Activated CD8-positive, alpha-beta memory T cell treated with anti-CD3 and anti-CD28 coated beads, Interleukin-2, amount 50 U/mL, for 24 hours (primary cell): ENCODE results near the gene ZGPAT.
"Not testable (repeated sequence)": the region's sequence is repeated elsewhere in the genome, so short reads cannot be mapped to it uniquely, and the experiment has no call there.

Experiments
- DNase-seq: peaks from one replicate; pipeline ENCODE4 v3.0.0-alpha.2; 2020; ENCODE audit errors: extremely low read depth

ZGPAT gene

DNA sequence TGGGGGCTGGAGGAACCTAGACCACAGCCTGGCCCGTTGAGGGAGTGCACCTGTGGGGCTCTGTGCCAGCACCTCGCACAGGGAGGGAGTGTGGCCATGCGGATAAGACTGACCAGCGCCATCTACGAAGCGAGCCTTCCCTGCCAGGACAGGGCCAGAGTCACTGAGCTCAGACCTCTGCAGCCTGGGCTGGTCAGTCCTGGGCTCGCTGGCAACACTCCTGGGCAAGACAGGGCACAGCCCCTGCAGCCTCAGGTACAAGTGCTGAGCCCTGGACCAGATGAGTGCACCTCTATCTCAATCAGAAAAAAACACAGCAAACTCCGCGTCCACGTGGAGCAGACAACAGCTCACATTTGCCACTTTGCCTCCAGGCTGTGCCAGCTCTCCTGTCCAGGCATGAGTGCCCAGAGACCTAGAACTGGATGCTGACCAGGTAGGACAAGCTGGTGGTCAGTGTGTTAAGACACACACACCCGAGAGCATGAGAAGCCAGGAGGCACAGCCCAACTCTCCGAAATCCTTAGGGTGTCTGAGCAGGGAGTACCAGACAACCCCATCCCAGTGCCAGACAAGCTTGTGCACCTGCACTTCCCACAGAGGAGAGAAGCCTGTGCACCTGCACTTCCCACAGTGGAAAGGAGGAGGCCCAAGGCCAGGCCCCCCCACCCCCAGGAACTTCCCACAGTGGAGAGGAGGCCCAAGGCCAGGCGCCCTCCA lies 4.9 kb upstream of the ZGPAT start:
- no peak for DNase-seq

DNA sequence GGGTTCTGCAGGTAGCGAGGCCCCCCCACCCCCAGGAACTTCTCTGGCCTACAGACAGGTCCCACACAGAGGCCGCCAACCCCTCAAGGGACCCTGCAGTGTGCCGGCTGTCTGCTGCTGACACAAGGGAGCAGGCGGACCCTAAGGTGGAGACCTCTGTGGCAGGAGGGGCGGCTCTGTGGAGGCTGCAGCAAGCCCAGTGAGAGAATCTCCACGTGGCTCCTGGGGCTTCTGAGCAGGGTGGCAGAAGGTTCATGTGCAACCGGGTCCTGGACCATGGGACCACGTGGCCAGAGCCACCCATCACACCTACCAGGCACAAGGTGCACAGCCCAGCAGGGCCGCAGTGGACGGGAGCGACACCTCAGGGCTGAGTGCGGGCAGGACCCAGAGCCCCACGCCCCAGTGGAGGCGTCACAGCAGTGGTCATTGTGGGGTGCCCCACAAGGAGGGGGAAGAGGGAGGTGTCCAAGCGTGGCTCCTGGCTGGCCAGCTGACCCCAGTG lies 4.3 kb upstream of the ZGPAT start:
- DNase-seq, result no peak

DNA sequence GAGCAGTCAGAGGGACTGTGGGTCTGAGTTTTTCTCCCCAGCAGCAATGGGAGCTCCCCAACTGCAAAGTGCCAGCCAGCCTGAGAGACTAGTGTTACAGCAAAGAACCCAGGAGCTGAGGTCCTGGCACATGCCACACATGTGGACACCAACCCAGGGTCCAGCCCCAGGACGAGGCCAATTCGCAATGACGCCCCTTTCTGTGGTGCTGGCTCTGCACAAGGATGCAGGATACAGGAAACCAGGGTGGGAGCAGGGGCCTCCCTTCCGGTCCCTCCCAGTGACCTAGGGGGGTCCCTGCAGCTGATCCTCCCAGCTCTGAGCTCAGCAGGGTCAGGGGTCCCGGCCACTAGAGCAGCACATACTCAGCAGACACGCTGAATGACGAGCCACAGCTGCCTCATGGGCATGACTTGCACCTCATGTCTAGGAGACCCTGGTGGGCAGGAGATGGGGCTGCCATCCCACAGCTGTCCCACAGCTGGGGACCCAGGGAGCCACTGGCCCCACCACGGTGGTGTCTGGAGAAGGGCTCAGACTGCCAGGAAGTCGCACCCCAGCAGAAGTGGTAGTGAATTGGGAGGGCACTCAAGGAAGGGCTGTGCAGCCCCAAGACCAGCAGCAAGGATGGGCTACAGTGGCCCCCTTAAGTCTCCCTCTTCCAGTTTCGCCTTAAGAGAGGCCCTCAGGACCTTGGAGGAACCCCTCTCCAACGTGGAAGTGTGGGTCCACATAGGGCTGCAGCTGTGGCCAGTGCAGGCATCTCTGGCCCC lies 3.7 kb upstream of the ZGPAT start:
- no peak for DNase-seq

DNA sequence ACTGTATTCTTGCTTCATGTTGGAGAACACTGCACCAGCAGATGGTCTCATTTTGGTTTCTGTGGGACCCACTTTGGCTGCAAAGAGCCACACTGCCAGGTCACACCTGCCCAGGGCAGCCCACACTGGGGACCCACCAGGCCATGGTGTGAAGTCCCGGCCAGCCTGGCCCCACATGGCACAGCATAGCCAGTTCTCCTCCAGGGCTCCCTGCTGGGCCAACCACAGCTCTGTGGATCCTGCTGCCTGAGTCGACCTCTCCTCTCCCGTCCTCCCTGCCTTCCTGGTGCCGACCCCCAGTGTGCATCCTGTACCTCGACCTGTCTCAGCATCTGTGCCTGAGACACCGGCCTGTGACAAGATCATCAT lies 3.1 kb upstream of the ZGPAT start:
- no peak for DNase-seq

DNA sequence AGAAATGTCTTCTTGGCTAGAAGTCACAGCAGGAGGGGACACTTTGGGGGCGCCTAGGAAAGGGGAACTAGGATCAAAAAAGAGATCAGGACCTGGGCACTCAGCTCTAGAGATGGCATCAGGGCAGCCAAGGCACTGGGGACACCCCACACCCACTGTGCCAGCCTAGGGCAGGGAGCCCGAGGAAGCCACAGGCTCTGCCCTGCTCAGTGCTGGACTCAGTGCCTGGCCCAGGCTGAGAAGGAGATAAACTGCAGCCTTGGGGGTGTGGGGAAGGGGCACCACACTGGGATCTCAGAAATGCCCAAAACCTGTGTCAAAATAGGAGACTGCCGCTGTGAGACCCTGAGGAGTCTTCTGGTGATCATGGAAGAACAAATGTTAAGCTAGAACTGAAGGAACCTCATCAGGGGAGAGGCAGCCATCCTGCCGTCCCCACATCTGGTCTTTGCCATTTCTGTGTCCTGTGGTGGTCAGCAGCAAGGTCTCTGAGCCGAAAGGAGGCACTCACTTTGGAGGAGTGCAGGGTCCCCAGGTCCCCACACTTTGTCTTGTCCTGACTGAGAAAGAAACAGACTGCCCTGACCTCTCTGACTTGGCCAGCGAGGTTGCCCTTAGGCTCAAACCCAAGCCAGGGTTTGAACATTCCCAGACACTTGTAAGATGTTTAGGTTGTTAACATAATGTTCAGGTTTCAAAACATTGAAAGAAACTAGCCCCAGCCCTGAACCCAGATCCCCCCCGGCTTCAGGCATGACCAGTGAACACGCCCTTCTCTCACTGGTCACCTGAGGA lies 2.4 kb upstream of the ZGPAT start:
- no peak for DNase-seq

DNA sequence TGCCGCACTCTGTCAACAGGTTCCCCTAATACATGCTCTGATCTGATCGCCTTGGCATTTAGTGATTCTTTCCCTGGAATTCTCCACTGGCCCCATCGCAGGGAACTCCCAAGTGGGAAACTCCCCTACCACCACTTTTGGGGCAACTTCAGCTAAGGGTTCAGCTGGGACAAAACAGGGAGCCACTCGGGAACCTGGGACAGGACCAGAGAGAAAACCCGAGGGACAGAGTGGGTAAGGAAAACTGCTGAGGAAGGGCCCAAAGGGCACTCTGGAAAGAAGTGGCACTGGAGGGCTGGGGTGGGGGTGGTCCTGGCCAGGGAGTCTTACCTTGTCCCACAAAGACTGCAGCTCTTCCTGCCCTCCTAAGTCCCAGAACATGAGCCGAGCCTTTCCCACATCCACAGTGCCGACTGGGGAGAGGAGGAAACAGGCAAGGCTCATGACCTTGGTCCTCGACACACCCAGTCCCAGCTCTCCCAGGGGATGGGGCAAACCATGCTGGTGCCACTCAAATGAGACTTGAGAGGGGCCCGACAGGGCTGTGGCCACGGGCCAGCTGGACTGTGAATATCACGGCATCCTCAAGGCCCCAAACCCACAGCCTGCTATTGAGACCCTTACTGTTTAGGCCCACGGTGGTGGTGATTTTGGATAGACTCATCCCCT lies 1.7 kb upstream of the ZGPAT start:
- DNase-seq, result no peak

DNA sequence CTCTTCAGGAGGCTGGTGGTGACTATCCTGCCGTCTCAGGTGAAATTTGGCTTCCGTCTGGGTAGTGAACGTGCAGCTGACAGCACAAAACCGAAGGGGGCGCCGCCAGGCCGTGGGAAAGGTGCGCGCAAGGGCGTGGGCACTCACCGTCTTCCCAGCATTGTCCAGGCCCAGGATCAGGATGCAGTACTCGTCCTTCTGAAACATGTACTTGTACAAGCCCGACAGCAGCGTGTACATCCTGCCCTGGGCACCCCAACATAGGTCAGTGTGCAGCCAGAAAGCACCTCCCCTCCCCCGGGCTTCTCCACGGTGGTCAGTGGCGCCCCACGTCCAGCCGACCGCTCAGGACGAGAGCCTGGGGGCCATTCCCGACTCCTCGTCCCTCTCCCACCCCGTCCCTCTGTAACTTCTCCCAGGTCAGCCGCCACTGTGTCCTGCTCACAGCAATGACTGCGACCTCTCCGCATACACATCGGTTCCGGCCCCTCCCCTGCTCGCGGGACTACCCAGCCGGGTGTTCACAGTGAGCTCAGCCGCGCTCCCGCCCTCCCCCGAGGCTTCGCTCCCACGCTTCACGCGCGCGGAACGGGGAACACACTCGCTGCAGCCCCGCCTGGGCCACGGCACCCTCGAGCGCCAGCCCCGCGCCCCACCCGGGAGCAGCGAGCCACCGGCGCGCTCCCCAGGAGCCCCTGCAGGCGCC lies 834 bp upstream of the ZGPAT start:
- no peak for DNase-seq

DNA sequence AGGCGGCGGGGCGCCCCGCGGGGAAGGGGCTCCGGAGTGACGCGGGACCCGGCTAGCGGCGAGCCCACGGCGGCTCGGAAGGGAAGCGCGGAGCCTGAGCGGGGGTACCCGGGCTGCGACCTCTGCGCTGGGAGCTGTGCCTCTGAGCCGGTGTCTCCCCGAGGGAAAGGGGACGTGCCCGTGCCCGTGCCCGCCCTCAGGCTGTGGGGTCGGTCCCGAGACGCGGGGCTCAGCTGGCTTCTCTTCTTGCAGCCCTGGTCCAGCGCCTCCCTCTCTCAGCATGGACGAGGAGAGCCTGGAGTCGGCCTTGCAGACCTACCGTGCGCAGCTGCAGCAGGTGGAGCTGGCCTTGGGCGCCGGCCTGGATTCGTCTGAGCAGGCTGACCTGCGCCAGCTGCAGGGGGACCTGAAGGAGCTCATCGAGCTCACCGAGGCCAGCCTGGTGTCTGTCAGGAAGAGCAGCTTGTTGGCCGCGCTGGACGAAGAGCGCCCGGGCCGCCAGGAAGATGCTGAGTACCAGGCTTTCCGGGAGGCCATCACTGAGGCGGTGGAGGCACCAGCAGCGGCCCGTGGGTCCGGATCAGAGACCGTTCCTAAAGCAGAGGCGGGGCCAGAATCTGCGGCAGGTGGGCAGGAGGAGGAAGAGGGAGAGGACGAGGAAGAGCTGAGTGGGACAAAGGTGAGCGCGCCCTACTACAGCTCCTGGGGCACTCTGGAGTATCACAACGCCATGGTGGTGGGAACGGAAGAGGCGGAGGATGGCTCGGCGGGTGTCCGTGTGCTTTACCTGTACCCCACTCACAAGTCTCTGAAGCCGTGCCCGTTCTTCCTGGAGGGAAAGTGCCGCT lies 686 bp downstream of the ZGPAT start:
- DNase-seq, result no peak

DNA sequence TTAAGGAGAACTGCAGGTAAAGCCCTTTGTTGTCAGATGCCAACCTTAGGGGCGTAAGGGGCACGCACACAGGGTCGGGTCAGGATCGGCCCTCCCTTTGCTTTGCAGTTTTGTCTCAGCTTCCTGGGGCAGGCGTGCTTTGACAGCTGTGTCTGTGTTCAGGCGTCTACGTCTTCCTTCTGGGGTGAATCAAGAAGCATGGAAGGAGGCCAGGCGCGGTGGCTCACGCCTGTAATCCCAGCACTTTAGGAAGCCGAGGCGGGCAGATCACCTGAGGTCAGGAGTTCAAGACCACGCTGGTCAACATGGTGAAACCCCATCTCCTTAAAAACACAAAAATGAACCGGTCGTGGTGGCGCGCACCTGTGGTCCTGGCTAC lies 1.3 kb downstream of the ZGPAT start:
- no peak for DNase-seq

DNA sequence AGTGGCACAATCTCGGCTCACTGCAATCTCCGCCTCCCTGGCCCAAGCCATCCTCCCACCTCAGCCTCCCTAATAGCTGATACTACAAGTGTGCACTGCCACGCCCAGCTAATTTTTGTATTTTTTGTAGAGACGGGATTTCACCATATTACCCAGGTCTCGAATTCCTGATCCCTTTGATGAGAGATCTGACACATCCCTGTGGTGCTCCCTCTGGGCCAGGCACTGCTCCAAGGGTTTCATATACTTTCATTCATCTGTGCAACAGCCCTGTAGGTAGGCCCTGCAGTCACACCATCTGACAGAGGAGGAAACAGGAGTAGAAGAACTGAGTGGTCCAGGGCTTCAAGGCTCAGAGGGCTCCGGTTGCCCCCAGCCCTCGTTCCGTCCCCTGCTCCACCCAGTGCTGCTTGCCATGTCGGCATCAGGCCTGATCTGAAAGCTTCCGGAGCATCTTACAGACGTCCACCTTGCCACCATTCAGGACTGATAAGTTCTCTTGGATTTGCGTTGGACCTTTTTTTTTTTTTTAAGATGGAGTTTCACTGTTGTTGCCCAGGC lies 3.3 kb downstream of the ZGPAT start:
- no peak for DNase-seq

DNA sequence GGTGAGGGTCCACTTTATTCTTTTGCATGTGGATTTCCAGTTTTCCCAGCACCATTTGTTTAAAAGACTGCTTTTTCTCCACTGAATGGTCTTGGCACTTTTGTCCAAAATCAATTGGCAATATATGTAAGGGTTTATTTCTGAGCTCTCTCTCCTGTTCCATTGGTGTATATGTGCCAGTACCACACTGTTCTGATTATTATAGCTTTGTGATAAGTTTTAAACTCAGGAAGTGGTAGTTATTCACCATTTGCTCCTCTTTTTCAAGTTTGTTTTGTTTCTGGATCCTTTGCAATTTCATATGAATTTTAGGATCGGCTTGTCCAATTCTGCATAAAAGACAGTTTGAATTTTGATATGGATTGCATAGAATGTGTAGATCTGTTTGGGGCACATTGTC lies 4.4 kb downstream of the ZGPAT start:
- DNase-seq, result no peak

DNA sequence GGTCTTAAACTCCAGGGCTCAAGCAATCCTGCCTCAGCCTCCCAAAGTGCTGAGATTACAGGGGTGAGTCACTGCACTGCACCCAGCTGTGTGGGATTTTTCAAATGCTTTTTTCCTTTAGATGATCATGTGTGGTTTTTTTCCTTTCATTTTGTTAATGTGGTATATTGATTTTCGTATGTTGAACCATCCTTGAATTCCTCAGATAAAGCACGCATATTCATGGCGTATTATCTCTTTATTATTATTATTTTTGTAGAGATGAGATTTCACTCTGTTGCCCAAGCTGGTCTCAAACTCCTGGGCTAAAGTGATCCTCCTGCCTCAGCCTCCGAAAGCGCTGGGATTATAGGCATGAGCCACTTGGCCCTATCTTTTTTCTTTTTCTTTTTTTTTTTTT lies 7.0 kb downstream of the ZGPAT start:
- DNase-seq, result no peak

DNA sequence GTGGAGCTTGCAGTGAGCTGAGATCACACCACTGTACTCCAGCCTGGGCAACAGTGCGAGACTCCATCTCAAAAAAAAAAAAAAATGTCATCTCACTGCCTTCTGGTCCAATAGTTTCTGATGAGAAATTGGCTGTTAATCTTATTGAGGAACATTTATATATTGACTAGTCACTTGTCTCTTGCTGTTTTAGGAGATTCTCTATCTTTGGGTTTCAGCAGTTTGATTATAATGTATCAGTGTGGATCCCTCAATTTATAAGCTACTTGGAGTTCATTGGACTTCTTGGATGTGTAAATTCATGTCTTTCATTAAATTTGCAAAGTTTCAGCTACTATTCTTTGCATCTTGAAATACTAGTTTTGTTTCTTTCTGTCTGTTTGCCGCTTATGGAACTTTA lies 11.2 kb downstream of the ZGPAT start:
- DNase-seq, result no peak

DNA sequence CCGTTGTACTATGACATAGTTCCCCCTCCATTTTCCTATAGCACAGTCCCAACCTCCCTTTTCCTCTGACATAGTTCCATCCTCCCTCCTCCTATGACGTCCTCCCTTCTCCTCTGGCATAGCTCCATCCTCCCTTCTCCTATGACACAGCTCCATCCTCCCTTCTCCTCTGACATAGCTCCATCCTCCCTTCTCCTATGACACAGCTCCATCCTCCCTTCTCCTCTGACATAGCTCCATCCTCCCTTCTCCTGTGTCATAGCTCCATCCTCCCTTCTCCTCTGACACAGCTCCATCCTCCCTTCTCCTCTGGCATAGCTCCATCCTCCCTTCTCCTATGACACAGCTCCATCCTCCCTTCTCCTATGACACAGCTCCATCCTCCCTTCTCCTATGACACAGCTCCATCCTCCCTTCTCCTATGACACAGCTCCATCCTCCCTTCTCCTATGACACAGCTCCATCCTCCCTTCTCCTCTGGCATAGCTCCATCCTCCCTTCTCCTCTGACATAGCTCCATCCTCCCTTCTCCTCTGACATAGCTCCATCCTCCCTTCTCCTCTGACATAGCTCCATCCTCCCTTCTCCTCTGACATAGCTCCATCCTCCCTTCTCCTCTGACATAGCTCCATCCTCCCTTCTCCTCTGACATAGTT lies 15.3 kb downstream of the ZGPAT start:
- not testable (repeated sequence) for DNase-seq

DNA sequence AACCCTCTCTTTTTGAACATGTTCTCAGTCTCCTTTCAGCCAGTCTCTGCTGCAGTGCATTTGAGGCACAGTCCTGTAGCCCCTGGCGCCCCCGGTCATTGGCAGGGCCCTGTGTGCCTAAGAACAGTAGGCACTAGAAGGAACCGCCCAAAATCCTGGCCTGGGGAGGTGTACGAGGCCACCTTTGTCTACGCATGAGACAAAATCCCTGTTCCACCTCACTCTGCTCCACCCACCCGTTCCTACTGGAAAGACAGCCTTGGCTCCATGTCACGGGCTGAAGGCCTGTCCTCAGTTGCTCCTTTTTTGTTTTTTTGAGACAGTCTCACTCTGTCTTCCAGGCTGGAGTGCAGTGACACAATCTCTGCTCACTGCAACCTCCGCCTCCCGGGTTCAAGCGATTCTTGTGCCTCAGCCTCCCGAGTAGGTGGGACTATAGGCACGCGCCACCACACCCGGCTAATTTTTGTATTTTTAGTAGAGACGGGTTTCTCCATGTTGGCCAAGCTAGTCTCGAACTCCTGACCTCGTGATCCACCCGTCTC lies 22.4 kb downstream of the ZGPAT start:
- not testable (repeated sequence) for DNase-seq

DNA sequence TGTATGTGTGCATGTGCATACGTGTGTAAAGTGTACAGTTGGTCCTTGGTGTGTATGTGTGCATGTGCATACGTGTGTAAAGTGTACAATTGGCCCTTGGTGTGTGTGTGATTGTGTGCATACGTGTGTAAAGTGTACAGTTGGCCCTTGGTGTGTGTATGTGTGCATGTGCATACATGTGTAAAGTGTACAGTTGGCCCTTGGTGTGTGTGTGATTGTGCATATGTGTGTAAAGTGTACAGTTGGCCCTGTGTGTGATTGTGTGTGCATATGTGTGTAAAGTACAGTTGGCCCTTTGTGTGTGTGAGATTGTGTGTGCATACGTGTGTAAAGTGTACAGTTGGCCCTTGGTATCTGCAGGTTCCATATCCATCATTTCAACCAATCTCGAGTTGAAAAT lies 23.6 kb downstream of the ZGPAT start:
- no peak for DNase-seq

DNA sequence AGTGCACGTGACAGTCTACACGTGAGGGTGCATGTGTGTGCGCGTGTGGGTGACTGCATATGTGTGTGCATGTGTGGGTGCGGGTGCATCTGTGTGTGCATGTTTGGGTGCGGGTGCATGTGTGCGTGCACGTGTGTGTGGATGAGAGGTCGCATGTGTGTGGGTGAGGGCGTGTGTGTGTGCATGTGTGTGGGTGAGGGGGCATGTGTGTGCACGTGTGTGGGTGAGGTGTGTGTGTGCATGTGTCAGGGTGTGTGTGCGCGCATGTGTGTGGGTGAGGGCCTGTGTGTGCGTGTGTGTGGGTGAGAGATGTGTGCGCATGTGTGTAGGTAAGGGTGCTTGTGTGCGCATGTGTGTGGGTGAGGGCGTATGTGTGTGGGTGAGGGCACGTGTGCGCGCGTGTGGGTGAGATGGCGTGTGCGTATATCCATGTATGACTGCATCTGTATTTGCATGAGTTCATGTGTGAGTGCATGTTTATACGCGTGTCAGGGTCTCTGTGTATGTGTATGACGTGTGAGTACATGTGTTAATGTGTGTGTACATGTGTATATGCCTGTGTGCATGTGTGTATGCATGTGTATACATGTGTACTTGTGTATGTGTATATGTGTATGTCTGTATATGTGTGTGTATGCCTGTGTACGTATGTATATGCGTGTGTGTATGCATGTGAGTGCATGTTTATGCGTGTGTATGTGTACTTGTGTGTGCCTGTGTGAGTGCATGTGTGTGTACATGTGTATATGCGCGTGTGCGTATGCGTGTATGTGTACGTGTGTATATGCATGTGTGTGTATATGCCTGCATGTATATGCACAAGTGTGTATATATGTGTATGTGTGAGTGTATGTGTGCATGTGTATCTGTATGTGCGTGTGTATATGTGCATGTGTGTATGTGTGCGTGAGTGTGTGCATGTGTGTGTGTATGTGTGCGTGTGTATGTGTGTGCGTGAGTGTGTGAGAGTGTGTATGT lies 24.6 kb downstream of the ZGPAT start:
- no peak for DNase-seq

DNA sequence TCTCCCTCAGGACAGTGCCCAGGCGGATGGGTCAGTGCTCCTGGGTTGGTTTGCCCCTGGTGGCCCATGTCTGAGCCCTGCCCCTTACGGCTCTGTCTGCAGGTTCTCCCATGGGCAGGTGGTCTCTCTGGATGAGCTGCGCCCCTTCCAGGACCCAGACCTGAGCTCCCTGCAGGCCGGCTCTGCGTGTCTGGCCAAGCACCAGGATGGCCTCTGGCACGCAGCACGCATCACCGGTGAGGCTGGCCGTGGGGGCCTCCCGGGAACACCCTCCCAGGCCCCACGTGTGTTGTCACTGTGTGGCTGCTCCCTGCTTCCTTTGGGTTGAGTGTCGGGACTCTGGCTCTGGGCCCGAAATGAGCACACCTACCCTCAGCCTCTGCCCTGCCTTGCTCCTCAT lies 25.3 kb downstream of the ZGPAT start:
- no peak for DNase-seq
